IMR-90 (cell line): Measurements from ENCODE around the gene CES2.

Experiments
- CEBPB ChIP-seq: IDR thresholded peaks from 2 replicates; pipeline ENCODE4 v1.6.1; 2012; ENCODE audit warnings: low read depth, low read length, improper control_type of control experiment
- CHD1 ChIP-seq: IDR thresholded peaks from 2 replicates; pipeline ENCODE4 v1.6.1; 2012; ENCODE audit warnings: low read depth, low read length, improper control_type of control experiment
- CTCF ChIP-seq: conservative IDR thresholded peaks from 2 replicates; pipeline ENCODE4 v1.5.1; 2012; ENCODE audit warnings: mild to moderate bottlenecking, low read depth, low read length, improper control_type of control experiment
- MXI1 ChIP-seq: IDR thresholded peaks from 2 replicates; pipeline ENCODE4 v1.6.1; 2012; ENCODE audit warnings: low read depth, mild to moderate bottlenecking, low read length, moderate library complexity, borderline replicate concordance
- RAD21 ChIP-seq: IDR thresholded peaks from 2 replicates; pipeline ENCODE4 v1.6.1; 2012; ENCODE audit warnings: low read length, improper control_type of control experiment
- RCOR1 ChIP-seq: IDR thresholded peaks from 2 replicates; pipeline ENCODE4 v1.6.1; 2012; ENCODE audit warnings: mild to moderate bottlenecking, low read length, improper control_type of control experiment; ENCODE audit not compliant: insufficient replicate concordance
- SMC3 ChIP-seq: fragments of 150-350 bp; IDR thresholded peaks from 2 replicates; pipeline ENCODE4 v1.6.1; 2016; ENCODE audit warnings: low read depth, mild to moderate bottlenecking, antibody characterized with exemption, low read length, moderate library complexity

- TF ChIP-seq CEBPB, result no peak
- TF ChIP-seq CTCF, result no peak
- TF ChIP-seq SMC3, result no peak
- TF ChIP-seq CHD1, result no peak
- no peak for TF ChIP-seq MXI1
- no peak for TF ChIP-seq RAD21
- TF ChIP-seq RCOR1, result no peak
These were observed 13.4 kb upstream of the CES2 start for GRCh38 chr16:66921729-66922450.
